H9 (cell line): ENCODE results near the gene RHBDD1. TPM values are rescaled to one million over a fixed set of nuclear protein-coding genes. Genes with fewer than 3 reads are reported as not detected.

ENCODE experiments used
- DNase-seq: peaks from one replicate; pipeline ENCODE4 v3.0.0-alpha.2; 2017
- H2AFZ ChIP-seq: one replicate; pipeline ENCODE4 v1.6.1; 2013; ENCODE audit warnings: mild to moderate bottlenecking, low read length, control low read depth, moderate library complexity
- H2AK5ac ChIP-seq: 2 replicates; pipeline ENCODE4 v1.6.1; 2013; ENCODE audit warnings: low read length, control low read depth, mixed read lengths; ENCODE audit not compliant: insufficient read length
- H2BK120ac ChIP-seq: one replicate; pipeline ENCODE4 v1.6.1; 2013; ENCODE audit warnings: low read depth, mild to moderate bottlenecking, low read length, control low read depth, inconsistent platforms; ENCODE audit not compliant: poor library complexity, severe bottlenecking
- H2BK12ac ChIP-seq: 2 replicates; pipeline ENCODE4 v1.6.1; 2013; ENCODE audit warnings: low read length, control low read depth, mixed read lengths, low read depth; ENCODE audit not compliant: insufficient read length
- H2BK15ac ChIP-seq: 2 replicates; pipeline ENCODE4 v1.6.1; 2013; ENCODE audit warnings: low read depth, low read length, control low read depth
- H2BK20ac ChIP-seq: one replicate; pipeline ENCODE4 v1.6.1; 2013; ENCODE audit warnings: low read depth, mild to moderate bottlenecking, low read length, control low read depth, inconsistent platforms; ENCODE audit not compliant: poor library complexity, severe bottlenecking
- H2BK5ac ChIP-seq: 2 replicates; pipeline ENCODE4 v1.6.1; 2013; ENCODE audit warnings: low read length, control low read depth, mixed read lengths; ENCODE audit not compliant: insufficient read length
- H3K14ac ChIP-seq: 2 replicates; pipeline ENCODE4 v1.6.1; 2013; ENCODE audit warnings: low read length, control low read depth; ENCODE audit not compliant: insufficient read depth
- H3K18ac ChIP-seq: 2 replicates; pipeline ENCODE4 v1.6.1; 2013; ENCODE audit warnings: low read depth, mild to moderate bottlenecking, mixed read lengths, low read length, control low read depth; ENCODE audit not compliant: insufficient read length
- H3K23ac ChIP-seq: 2 replicates; pipeline ENCODE4 v1.6.1; 2013; ENCODE audit warnings: low read length, control low read depth, mixed read lengths, low read depth; ENCODE audit not compliant: insufficient read length
- H3K23me2 ChIP-seq: 2 replicates; pipeline ENCODE4 v1.6.1; 2013; ENCODE audit warnings: low read depth, mild to moderate bottlenecking, mixed read lengths, low read length, control low read depth; ENCODE audit not compliant: insufficient read length, poor library complexity, severe bottlenecking
- H3K27ac ChIP-seq: 2 replicates; pipeline ENCODE4 v1.5.1; 2013; ENCODE audit warnings: low read length, control low read depth, mixed read lengths, low read depth; ENCODE audit not compliant: insufficient read length
- H3K27me3 ChIP-seq: 2 replicates; pipeline ENCODE4 v1.6.1; 2013; ENCODE audit warnings: low read length, control low read depth, inconsistent platforms; ENCODE audit not compliant: insufficient read depth
- H3K4ac ChIP-seq: 2 replicates; pipeline ENCODE4 v1.6.1; 2013; ENCODE audit warnings: low read depth, mild to moderate bottlenecking, control low read depth, inconsistent platforms, low read length, moderate library complexity
- H3K4me1 ChIP-seq: 2 replicates; pipeline ENCODE4 v1.6.1; 2013; ENCODE audit warnings: low read length, control low read depth, inconsistent platforms; ENCODE audit not compliant: insufficient read depth
- H3K4me2 ChIP-seq: 2 replicates; pipeline ENCODE4 v1.6.1; 2013; ENCODE audit warnings: low read length, control low read depth, mixed read lengths; ENCODE audit not compliant: insufficient read length, insufficient read depth
- H3K56ac ChIP-seq: 2 replicates; pipeline ENCODE4 v1.6.1; 2013; ENCODE audit warnings: low read depth, mild to moderate bottlenecking, mixed read lengths, low read length, control low read depth; ENCODE audit not compliant: insufficient read length
- H3K79me1 ChIP-seq: 2 replicates; pipeline ENCODE4 v1.6.1; 2013; ENCODE audit warnings: low read depth, mild to moderate bottlenecking, moderate library complexity, low read length, control low read depth, inconsistent platforms; ENCODE audit not compliant: insufficient read depth, poor library complexity, severe bottlenecking
- H3K79me2 ChIP-seq: 2 replicates; pipeline ENCODE4 v1.6.1; 2013; ENCODE audit warnings: low read length, control low read depth, inconsistent platforms; ENCODE audit not compliant: insufficient read depth
- H3K9ac ChIP-seq: 2 replicates; pipeline ENCODE4 v1.6.1; 2013; ENCODE audit warnings: low read length, control low read depth, mixed read lengths; ENCODE audit not compliant: insufficient read length; ENCODE audit errors: extremely low read depth
- H3K9me3 ChIP-seq: one replicate; pipeline ENCODE4 v1.6.1; 2013; ENCODE audit warnings: low read depth, low read length, inconsistent platforms; ENCODE audit not compliant: control insufficient read depth
- H3T11ph ChIP-seq: one replicate; pipeline ENCODE4 v1.6.1; 2013; ENCODE audit warnings: mild to moderate bottlenecking, low read length, control low read depth, inconsistent platforms
- H4K20me1 ChIP-seq: one replicate; pipeline ENCODE4 v1.6.1; 2013; ENCODE audit not compliant: control insufficient read depth, insufficient read length, insufficient read depth
- H4K5ac ChIP-seq: 2 replicates; pipeline ENCODE4 v1.6.1; 2013; ENCODE audit warnings: low read depth, mild to moderate bottlenecking, mixed read lengths, low read length, control low read depth; ENCODE audit not compliant: insufficient read length
- H4K8ac ChIP-seq: replicated peaks from 2 replicates; pipeline ENCODE4 v1.6.1; 2013; ENCODE audit warnings: low read length, control low read depth, mixed read lengths, low read depth; ENCODE audit not compliant: insufficient read length
- H4K91ac ChIP-seq: 2 replicates; pipeline ENCODE4 v1.6.1; 2013; ENCODE audit warnings: low read depth, mild to moderate bottlenecking, moderate library complexity, mixed read lengths, low read length, control low read depth; ENCODE audit not compliant: insufficient read length
- H3K27ac Mint-ChIP-seq, 3 experiments: 2 replicates in 2 of 3; 3 replicates in 1 of 3; pipeline ENCODE4 v1.8.0; 2020 to 2021; ENCODE audit warnings: mixed read lengths in 3 of 3, mild to moderate bottlenecking in 1 of 3, moderate library complexity in 1 of 3
- H3K27me3 Mint-ChIP-seq: 2 replicates; pipeline ENCODE4 v1.8.0; 2021; ENCODE audit warnings: low read depth, mild to moderate bottlenecking, moderate library complexity, mixed read lengths
- H3K36me3 Mint-ChIP-seq, 3 experiments: 2 replicates in 2 of 3; 3 replicates in 1 of 3; pipeline ENCODE4 v1.8.0; 2020 to 2021; ENCODE audit warnings: low read depth in 3 of 3, mixed read lengths in 3 of 3; ENCODE audit not compliant: insufficient read depth in 1 of 3
- H3K4me1 Mint-ChIP-seq, 2 experiments: 2 replicates each; pipeline ENCODE4 v1.8.0; 2020; ENCODE audit warnings: mixed read lengths in 2 of 2
- H3K4me3 Mint-ChIP-seq, 2 experiments: 2 replicates in 1 of 2; 3 replicates in 1 of 2; pipeline ENCODE4 v1.8.0; 2020 to 2021; ENCODE audit warnings: mild to moderate bottlenecking in 2 of 2, mixed read lengths in 2 of 2, moderate library complexity in 1 of 2
- H3K9me3 Mint-ChIP-seq, 2 experiments: 2 replicates in 1 of 2; 3 replicates in 1 of 2; pipeline ENCODE4 v1.8.0; 2020; ENCODE audit warnings: mild to moderate bottlenecking in 2 of 2, mixed read lengths in 2 of 2, moderate library complexity in 1 of 2
- WGBS: extraction: QIAGEN DNeasy Blood & Tissue Kit; methylation state at CpG from one replicate; pipeline ENCODE4 v1.1.7; 2013; ENCODE audit warnings: missing lambda C conversion rate, low lambda C conversion rate, mixed read lengths; ENCODE audit not compliant: insufficient read length; ENCODE audit errors: extremely low coverage; 5-methylcytosine and 5-hydroxymethylcytosine counted together
- total RNA-seq: library from RNA; stranded (reverse); gene quantifications from 2 replicates; pipeline ENCODE4 v1.2.1, GENCODE V29; 2021
- TF ChIP-seq, protein P1 (sequence below): fragments of 200-600 bp; sonication (generic); conservative IDR thresholded peaks from 3 replicates; pipeline ENCODE4 v1.8.0; 2021; ENCODE audit warnings: antibody characterized with exemption, mild to moderate bottlenecking

The RHBDD1 gene
- total RNA-seq, 1 experiment from 2014 or later = 24.9 TPM

DNA sequence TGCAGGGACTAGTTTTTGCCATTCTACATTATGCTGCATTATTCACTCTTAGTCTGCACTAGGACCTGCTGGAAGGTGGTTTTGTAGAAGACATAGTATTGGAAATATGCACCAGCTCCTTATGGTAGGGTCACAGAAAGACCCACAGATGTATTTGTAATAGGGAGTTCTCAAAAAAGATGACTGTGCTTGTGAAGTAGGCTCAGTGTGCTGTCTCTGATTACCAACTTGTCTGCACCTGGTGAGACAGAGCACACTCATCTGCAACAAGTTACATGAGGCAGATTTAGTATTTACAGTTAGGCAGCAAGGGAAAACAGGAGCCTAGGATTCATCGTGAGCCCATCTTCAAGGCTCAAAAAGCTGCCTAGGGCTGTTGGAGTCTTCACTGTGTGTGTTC lies 29.4 kb downstream of the RHBDD1 start:
- no peak overlapping the region for H3K4me2 ChIP-seq
- H3K27ac Mint-ChIP-seq = peak overlapping the region in 2 of 3 experiments; percentile 54 to 84; a peak in 6 of 7 replicates
- no CpG with 5 or more reads among the region's 1 CpG for WGBS

More for the DNA sequence above, 29.4 kb downstream of the RHBDD1 start:
- H4K91ac ChIP-seq = no peak overlapping the region
- H2AK5ac ChIP-seq = no peak overlapping the region
- TF ChIP-seq, protein P1, sequence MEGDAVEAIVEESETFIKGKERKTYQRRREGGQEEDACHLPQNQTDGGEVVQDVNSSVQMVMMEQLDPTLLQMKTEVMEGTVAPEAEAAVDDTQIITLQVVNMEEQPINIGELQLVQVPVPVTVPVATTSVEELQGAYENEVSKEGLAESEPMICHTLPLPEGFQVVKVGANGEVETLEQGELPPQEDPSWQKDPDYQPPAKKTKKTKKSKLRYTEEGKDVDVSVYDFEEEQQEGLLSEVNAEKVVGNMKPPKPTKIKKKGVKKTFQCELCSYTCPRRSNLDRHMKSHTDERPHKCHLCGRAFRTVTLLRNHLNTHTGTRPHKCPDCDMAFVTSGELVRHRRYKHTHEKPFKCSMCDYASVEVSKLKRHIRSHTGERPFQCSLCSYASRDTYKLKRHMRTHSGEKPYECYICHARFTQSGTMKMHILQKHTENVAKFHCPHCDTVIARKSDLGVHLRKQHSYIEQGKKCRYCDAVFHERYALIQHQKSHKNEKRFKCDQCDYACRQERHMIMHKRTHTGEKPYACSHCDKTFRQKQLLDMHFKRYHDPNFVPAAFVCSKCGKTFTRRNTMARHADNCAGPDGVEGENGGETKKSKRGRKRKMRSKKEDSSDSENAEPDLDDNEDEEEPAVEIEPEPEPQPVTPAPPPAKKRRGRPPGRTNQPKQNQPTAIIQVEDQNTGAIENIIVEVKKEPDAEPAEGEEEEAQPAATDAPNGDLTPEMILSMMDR = no peak
- H3K56ac ChIP-seq = no peak overlapping the region
- H3K23me2 ChIP-seq = no peaks in the 10 kb centered on the region
- no peak overlapping the region for H2BK15ac ChIP-seq
- H2BK5ac ChIP-seq = no peak overlapping the region
- no peak overlapping the region for H3K4ac ChIP-seq
- H4K8ac ChIP-seq = no peak overlapping the region
- no peak overlapping the region for H3K18ac ChIP-seq
- H3K23ac ChIP-seq = no peak overlapping the region
- no peak overlapping the region for H3K27ac ChIP-seq
- H3K79me1 ChIP-seq = no peaks in the 10 kb centered on the region
- H3K36me3 Mint-ChIP-seq = peaks cover 1 to 5% (median 4%) of the 10 kb centered on the region in 3 experiments; a peak in 2 of 7 replicates
- no peak overlapping the region for H3T11ph ChIP-seq
- peaks cover 3% of the 10 kb centered on the region; the same call in 1 of the 2 replicates for H3K4me1 ChIP-seq
- no peaks in the 10 kb centered on the region for H3K79me2 ChIP-seq
- DNase-seq = no peak
- no peaks in the 10 kb centered on the region for H3K9me3 Mint-ChIP-seq
- no peak overlapping the region for H2BK20ac ChIP-seq
- H3K9me3 ChIP-seq = no peaks in the 10 kb centered on the region
- H2AFZ ChIP-seq = no peak overlapping the region
- H3K14ac ChIP-seq = no peak overlapping the region
- no peak overlapping the region for H4K5ac ChIP-seq
- H3K27me3 ChIP-seq = no peaks in the 10 kb centered on the region
- peaks cover 45 to 51% of the 10 kb centered on the region in 2 experiments for H3K4me1 Mint-ChIP-seq
- no peaks in the 10 kb centered on the region for H3K27me3 Mint-ChIP-seq
- no peak overlapping the region for H2BK120ac ChIP-seq
- no peaks in the 10 kb centered on the region for H4K20me1 ChIP-seq
- no peak overlapping the region for H2BK12ac ChIP-seq
- H3K4me3 Mint-ChIP-seq = no peak overlapping the region
- H3K9ac ChIP-seq = no peak overlapping the region
